AG04449 (cell line): ENCODE data around the gene TOPORS.
A peak's percentile ranks its signal among the peaks of the same experiment; 100 is the strongest.

ENCODE experiments used
- CTCF ChIA-PET: fragments of 350-600 bp; formaldehyde crosslinking; extraction: SDS; loops from one replicate; lab custom pipeline; 2021; ENCODE audit warnings: antibody characterized with exemption; lab: Yijun Ruan, JAX
- POLR2A ChIA-PET: fragments of 400-600, 350-600 bp; formaldehyde crosslinking; extraction: SDS; loops from one replicate; lab custom pipeline; 2020; ENCODE audit warnings: antibody characterized with exemption, inconsistent platforms; lab: Yijun Ruan, JAX
- DNase-seq: peaks from one replicate; pipeline ENCODE4 v3.0.0-alpha.2; 2010; ENCODE audit warnings: low read depth, low spot score
- H3K4me3 ChIP-seq: 2 replicates; pipeline ENCODE4 v1.5.1; 2011; ENCODE audit warnings: low read depth, mild to moderate bottlenecking, control low read depth, low read length
- TF ChIP-seq, protein P1 (sequence below): IDR thresholded peaks from one replicate; pipeline ENCODE4 v1.5.1; 2011; ENCODE audit warnings: mild to moderate bottlenecking, moderate library complexity, low read length, control low read depth, inconsistent platforms; ENCODE audit not compliant: insufficient read depth; ENCODE audit errors: missing control alignments

TOPORS gene

DNA sequence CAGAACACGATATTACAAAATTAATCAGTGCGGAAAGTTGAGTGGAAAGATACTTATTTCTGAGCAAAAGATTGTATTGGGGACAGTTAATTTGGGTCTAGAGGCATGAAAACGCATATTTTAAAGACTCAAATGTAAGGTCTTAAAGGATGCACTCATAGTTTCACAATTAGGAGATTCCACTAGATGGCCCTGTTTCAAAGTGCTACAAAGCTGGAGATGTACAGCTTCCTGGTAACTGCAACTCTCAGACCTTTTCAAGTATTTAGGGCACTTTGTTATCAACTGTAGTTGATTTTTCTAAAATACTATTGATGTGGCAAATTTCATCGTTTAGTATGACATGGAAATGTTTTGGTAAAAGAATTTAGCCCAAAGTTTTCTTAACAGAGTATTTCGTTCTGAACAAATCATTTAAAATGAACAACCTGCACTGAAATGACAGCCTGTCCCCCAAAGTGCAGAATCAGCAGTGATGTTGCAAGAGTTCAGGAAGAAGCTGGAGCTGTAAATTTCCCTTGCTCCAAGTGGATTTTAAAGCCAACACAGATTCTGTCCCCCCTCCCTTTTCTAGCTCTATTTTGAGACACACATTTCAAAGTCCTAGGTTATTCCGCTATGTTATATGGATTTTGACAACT lies 36.8 kb upstream of the TOPORS start:
- DNase-seq: no peak
- POLR2A ChIA-PET: no interaction called here
- TF ChIP-seq, protein P1, sequence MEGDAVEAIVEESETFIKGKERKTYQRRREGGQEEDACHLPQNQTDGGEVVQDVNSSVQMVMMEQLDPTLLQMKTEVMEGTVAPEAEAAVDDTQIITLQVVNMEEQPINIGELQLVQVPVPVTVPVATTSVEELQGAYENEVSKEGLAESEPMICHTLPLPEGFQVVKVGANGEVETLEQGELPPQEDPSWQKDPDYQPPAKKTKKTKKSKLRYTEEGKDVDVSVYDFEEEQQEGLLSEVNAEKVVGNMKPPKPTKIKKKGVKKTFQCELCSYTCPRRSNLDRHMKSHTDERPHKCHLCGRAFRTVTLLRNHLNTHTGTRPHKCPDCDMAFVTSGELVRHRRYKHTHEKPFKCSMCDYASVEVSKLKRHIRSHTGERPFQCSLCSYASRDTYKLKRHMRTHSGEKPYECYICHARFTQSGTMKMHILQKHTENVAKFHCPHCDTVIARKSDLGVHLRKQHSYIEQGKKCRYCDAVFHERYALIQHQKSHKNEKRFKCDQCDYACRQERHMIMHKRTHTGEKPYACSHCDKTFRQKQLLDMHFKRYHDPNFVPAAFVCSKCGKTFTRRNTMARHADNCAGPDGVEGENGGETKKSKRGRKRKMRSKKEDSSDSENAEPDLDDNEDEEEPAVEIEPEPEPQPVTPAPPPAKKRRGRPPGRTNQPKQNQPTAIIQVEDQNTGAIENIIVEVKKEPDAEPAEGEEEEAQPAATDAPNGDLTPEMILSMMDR: peak; percentile 61

DNA sequence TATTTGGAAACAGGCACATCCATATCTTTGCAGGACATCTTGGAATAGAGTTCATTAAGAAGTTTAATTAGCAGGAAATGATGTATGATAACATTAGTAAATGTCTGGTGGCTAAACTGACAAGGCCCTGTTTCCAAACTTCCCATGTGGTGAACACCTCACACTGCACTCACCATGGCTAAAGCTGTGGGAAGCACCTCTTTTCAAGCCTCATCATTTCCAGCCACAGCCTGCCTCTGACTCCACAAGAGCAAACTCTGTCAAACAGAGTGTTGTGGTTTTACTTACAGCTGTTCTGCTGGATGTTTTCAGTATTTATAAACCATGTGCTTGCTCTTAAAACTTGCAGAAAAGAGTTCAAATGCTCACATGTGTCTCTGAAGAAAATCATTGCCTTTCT lies 35.5 kb upstream of the TOPORS start:
- no peak for DNase-seq
- TF ChIP-seq, protein P1: peak; percentile 5
- CTCF ChIA-PET: interaction anchor here (0.7 to 18.1 kb wide), 22 partner anchors 10 to 385 kb away, joined by 3 to 1093 read pairs (median 5); partner anchors contain the start of genes ACO1, NDUFB6 and TMEM215
- no peak overlapping the region for H3K4me3 ChIP-seq
- POLR2A ChIA-PET: no interaction called here

More for the DNA sequence above, 36.8 kb upstream of the TOPORS start:
- no peak overlapping the region for H3K4me3 ChIP-seq
- CTCF ChIA-PET: interaction anchor here (0.7 to 18.1 kb wide), 32 partner anchors 8 to 405 kb away, joined by 3 to 1093 read pairs (median 5); partner anchors contain the start of genes ACO1 and NDUFB6

DNA sequence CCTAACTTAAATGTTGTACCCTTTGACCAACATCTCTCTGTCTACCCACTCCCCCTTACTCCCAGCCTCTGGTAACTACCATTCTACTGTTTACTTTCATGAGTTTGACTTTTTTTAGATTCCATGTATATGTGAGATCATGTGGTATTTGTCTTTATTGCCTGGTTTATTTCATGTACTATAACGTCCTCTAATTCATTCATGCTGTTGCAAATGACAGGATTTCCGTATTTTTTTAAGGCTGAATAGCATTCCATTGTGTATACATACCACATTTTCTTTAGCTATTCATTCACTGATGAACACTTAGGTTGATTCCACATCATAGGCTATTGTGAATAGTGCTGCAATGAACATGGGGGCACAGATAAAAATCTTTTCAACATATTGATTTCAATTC lies 32.4 kb upstream of the TOPORS start:
- ChIA-PET CTCF (interaction anchor here (1.0 to 18.1 kb wide), 4 partner anchors 202 to 388 kb away, joined by 3 to 1093 read pairs (median 466); no protein-coding TSS in a partner anchor), POLR2A (no interaction called here)
- no peak overlapping the region for H3K4me3 ChIP-seq
- TF ChIP-seq, protein P1: no peak
- DNase-seq: no peak

DNA sequence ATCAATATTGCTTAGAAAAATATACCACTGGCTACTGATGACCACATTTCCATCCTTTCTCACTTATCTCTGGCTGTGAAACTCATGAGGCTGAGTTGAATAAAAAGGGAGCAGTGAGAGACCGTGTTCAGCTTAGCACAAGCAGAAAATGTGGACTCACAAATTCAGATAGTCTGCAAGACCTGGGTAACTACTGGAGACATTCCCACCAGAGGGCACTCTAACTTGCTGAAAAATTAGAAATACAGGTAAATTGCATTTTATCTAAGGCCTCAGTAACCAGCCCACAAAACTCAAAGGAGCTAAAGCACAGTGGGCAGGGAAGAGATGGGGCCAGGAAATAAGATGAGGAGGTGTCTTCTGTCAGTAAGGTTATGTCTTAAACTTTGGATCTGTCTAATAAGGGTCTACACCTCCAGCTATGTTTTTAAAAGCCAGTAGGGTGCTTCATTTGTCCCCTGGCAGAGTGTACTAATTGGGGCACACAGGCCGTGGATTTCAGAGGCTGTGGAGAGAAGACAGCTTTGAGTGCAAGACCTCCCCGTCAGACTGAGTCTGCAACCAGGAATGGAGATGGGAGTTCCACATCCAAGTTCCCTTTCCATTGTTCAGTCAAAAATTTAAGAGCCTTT lies 29.2 kb upstream of the TOPORS start:
- no peak overlapping the region for H3K4me3 ChIP-seq
- TF ChIP-seq, protein P1: peak; percentile 62
- ChIA-PET CTCF (interaction anchor here (0.7 to 18.1 kb wide), 69 partner anchors 8 to 463 kb away, joined by 3 to 1093 read pairs (median 4); partner anchors contain the start of genes ACO1, NDUFB6, RIGI and SMIM27), POLR2A (interaction anchor here (1.2 kb wide), 2 partner anchors 203 to 443 kb away, joined by 3 to 4 read pairs; partner anchors contain the start of gene DNAJA1)
- no peak for DNase-seq

DNA sequence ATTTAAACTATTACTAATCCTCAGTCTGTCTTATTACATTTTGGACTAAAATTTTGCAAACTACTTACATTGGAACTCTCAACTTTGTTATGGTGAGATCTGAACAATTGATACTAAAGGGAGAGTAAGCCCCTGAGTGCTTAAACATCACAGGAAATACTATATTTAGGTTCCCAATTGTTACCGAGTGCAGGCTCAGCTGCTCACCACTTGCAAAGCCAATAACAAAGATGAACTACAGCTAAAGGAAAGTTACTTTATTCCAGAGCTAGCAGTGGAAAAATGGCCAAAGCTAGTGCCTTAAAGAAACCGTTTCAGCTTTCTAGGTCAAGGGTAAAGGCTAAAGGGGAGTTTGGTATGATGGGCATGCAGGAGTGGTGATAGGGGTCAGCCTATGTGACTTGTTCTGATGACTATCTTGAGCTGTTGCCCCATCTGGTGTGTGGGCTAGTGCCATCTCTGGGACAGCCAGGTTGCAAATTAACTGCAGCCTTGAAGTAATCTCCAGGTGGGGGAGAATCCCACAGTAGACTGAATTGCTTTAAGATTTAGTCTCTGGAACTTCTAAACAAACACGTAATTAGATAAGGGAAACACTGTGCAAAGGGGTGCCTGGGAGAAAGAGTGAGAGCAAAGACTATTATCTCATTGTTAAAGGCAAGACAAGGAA lies 28.4 kb upstream of the TOPORS start:
- CTCF ChIA-PET: interaction anchor here (0.8 to 18.1 kb wide), 67 partner anchors 8 to 479 kb away, joined by 3 to 1093 read pairs (median 5); partner anchors contain the start of genes ACO1, NDUFB6, RIGI and SMIM27
- POLR2A ChIA-PET: interaction anchor here (1.0 to 1.2 kb wide), 3 partner anchors 197 to 444 kb away, joined by 3 to 6 read pairs (median 4); partner anchors contain the start of genes ACO1 and DNAJA1
- no peak overlapping the region for H3K4me3 ChIP-seq
- TF ChIP-seq, protein P1: no peak
- no peak for DNase-seq
